Liver (tissue), 9 donors: ENCODE data around the gene KIAA1217. TPM values are rescaled to one million over a fixed set of nuclear protein-coding genes. Genes with fewer than 3 reads are reported as not detected.
A peak's percentile ranks its signal among the peaks of the same experiment; 100 is the strongest.

Experiments
- DNase-seq: peaks from one replicate; pipeline ENCODE4 v3.0.0-alpha.2; 2017; ENCODE audit warnings: low spot score
- H3K27ac ChIP-seq, 2 donors: one replicate each; pipeline ENCODE4 v1.7.0; 2013; ENCODE audit warnings: inconsistent platforms in 2 of 2, low read length in 2 of 2, control low read depth in 1 of 2, low read depth in 1 of 2, mild to moderate bottlenecking in 1 of 2
- H3K27me3 ChIP-seq, 4 donors: one replicate each; pipeline versions ENCODE4 v1.6.1 to v1.7.0; 2013; ENCODE audit warnings: low read length in 3 of 4, inconsistent platforms in 1 of 4, mild to moderate bottlenecking in 1 of 4, moderate library complexity in 1 of 4; ENCODE audit not compliant: control insufficient read depth in 4 of 4, insufficient read depth in 4 of 4
- H3K36me3 ChIP-seq, 4 donors: one replicate each; pipeline versions ENCODE4 v1.6.1 to v1.7.0; 2013; ENCODE audit warnings: low read length in 3 of 4, mild to moderate bottlenecking in 3 of 4, low read depth in 1 of 4, moderate library complexity in 1 of 4; ENCODE audit not compliant: control insufficient read depth in 4 of 4, insufficient read depth in 3 of 4
- H3K4me1 ChIP-seq, 4 donors: one replicate each; pipeline versions ENCODE4 v1.6.1 to v1.7.0; 2013; ENCODE audit warnings: low read length in 3 of 4, mild to moderate bottlenecking in 3 of 4, moderate library complexity in 1 of 4; ENCODE audit not compliant: control insufficient read depth in 4 of 4, insufficient read depth in 4 of 4
- H3K4me3 ChIP-seq, 3 donors: one replicate each; pipeline versions ENCODE4 v1.6.1 to v1.7.0; 2013; ENCODE audit warnings: low read length in 3 of 3, control low read depth in 1 of 3, low read depth in 1 of 3, mild to moderate bottlenecking in 1 of 3
- H3K9ac ChIP-seq, 2 donors: one replicate each; pipeline ENCODE4 v1.7.0; 2013; ENCODE audit warnings: low read length in 2 of 2, mild to moderate bottlenecking in 2 of 2, moderate library complexity in 2 of 2, control low read depth in 1 of 2, low read depth in 1 of 2
- H3K9me3 ChIP-seq, 4 donors: one replicate each; pipeline versions ENCODE4 v1.6.1 to v1.7.0; 2013; ENCODE audit warnings: low read length in 3 of 4; ENCODE audit not compliant: control insufficient read depth in 4 of 4
- EGR1 ChIP-seq, 2 donors: IDR thresholded peaks; 2 replicates each; pipeline ENCODE4 v1.6.1; 2016 to 2018; ENCODE audit warnings: antibody characterized with exemption in 2 of 2, low read depth in 2 of 2
- FOXA2 ChIP-seq: IDR thresholded peaks from 2 replicates; pipeline ENCODE4 v1.6.1; 2016; ENCODE audit warnings: antibody characterized with exemption
- GABPA ChIP-seq, 2 donors: IDR thresholded peaks in 1 of 2; conservative IDR thresholded peaks in 1 of 2; 2 replicates each; pipeline ENCODE4 v1.6.1; 2016; ENCODE audit warnings: antibody characterized with exemption in 2 of 2, mild to moderate bottlenecking in 1 of 2, moderate library complexity in 1 of 2
- HNF4A ChIP-seq, 2 donors: conservative IDR thresholded peaks; 2 replicates each; pipeline ENCODE4 v1.6.1; 2016; ENCODE audit warnings: antibody characterized with exemption in 2 of 2, mild to moderate bottlenecking in 2 of 2
- RAD21 ChIP-seq, 2 donors: IDR thresholded peaks; 2 replicates each; pipeline ENCODE4 v1.6.1; 2016; ENCODE audit warnings: antibody characterized with exemption in 2 of 2, mild to moderate bottlenecking in 2 of 2
- REST ChIP-seq: IDR thresholded peaks from 2 replicates; pipeline ENCODE4 v1.6.1; 2016; ENCODE audit warnings: antibody characterized with exemption, mild to moderate bottlenecking
- TAF1 ChIP-seq: conservative IDR thresholded peaks from 2 replicates; pipeline ENCODE4 v1.6.1; 2016; ENCODE audit warnings: antibody characterized with exemption, mild to moderate bottlenecking
- YY1 ChIP-seq: IDR thresholded peaks from 2 replicates; pipeline ENCODE4 v1.6.1; 2016; ENCODE audit warnings: antibody characterized with exemption, mild to moderate bottlenecking
- WGBS: extraction: QIAGEN DNeasy Blood & Tissue Kit; methylation state at CpG from one replicate; pipeline ENCODE4 v1.1.7; 2013; 5-methylcytosine and 5-hydroxymethylcytosine counted together
- polyA plus RNA-seq, 2 donors: library from polyadenylated mRNA; stranded (reverse) in 1 of 2; unstranded in 1 of 2; fragments of 200-250 nt in 1 of 2; fragments of >200 nt in 1 of 2; fragmentation: Nextera tagmentation in 1 of 2; extraction: Ambion mirVana in 1 of 2; gene quantifications; one replicate each; pipeline versions ENCODE4 v1.2.1 to v1.2.3, GENCODE V29; 2013 to 2015
- total RNA-seq, 2 donors: library from RNA; depleted of rRNA; stranded (reverse); fragments of >200 nt; gene quantifications; one replicate each; pipeline ENCODE4 v1.2.3, GENCODE V29; 2014
- TF ChIP-seq, protein P1 (sequence below): fragments of 150-350 bp; IDR thresholded peaks from 2 replicates; pipeline ENCODE4 v1.5.1; 2017; ENCODE audit warnings: improper control_type of control experiment, low read depth, low read length; ENCODE audit not compliant: missing input control
- TF ChIP-seq, protein P2 (sequence below): IDR thresholded peaks from 2 replicates; pipeline ENCODE4 v1.6.1; 2016; ENCODE audit warnings: antibody characterized with exemption
- donor health status: healthy.
- donor health status: healthy.
- donor health status: healthy.
- donor health status: healthy.
- donor health status: healthy.

Gene KIAA1217
- total and polyA plus RNA-seq, 4 donors: 4.5 to 12.8 (median 6.8) TPM

GRCh38 chr10:24428410-24428782 is 219.5 kb downstream of the KIAA1217 start:
- Histone ChIP-seq H3K9me3 (no peaks in the 10 kb centered on the region), H3K27me3 (no peaks in the 10 kb centered on the region), H3K27ac (peak overlapping the region; percentile 53 to 71), H3K9ac (no peak overlapping the region), H3K4me1 (peaks cover 4 to 15% (median 11%) of the 10 kb centered on the region in 4 donors), H3K36me3 (no peaks in the 10 kb centered on the region), H3K4me3 (no peak overlapping the region)
- 55% methylated on average over 2 of the region's 2 CpGs for WGBS
- TF ChIP-seq EGR1 (IDR thresholded peaks at IDR 0.05; ENCODE audit: low read depth in 2 of 2) (no peak), FOXA2 (no peak), YY1 (no peak), GABPA (IDR thresholded peaks at IDR 0.05 in 1 of 2, conservative IDR thresholded peaks at IDR 0.05 in 1 of 2) (no peak)
- TF ChIP-seq, protein P1, sequence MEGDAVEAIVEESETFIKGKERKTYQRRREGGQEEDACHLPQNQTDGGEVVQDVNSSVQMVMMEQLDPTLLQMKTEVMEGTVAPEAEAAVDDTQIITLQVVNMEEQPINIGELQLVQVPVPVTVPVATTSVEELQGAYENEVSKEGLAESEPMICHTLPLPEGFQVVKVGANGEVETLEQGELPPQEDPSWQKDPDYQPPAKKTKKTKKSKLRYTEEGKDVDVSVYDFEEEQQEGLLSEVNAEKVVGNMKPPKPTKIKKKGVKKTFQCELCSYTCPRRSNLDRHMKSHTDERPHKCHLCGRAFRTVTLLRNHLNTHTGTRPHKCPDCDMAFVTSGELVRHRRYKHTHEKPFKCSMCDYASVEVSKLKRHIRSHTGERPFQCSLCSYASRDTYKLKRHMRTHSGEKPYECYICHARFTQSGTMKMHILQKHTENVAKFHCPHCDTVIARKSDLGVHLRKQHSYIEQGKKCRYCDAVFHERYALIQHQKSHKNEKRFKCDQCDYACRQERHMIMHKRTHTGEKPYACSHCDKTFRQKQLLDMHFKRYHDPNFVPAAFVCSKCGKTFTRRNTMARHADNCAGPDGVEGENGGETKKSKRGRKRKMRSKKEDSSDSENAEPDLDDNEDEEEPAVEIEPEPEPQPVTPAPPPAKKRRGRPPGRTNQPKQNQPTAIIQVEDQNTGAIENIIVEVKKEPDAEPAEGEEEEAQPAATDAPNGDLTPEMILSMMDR: no peak
- TF ChIP-seq, protein P2, sequence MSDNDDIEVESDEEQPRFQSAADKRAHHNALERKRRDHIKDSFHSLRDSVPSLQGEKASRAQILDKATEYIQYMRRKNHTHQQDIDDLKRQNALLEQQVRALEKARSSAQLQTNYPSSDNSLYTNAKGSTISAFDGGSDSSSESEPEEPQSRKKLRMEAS: no peak
- DNase-seq: no peak

DNA sequence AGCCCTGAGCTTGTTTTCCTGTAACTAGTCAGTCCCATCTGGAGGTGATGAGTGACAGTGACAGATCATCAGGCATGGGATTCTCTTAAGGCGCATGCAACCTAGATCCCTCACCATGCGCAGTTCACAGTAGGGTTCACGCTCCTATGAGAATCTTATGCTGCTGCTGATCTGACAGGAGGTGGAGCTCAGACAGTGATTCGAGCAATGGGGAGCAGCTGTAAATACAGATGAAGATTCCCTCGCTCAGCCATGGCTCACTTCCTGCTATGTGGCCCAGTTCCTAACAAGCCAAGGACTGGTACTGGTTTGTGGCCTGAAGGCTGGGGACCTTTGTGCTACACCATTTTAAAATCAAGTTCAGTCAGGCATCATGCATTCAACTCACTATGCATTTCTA is 221.7 kb downstream of the KIAA1217 start:
- Histone ChIP-seq H3K9me3 (no peaks in the 10 kb centered on the region), H3K4me3 (no peak overlapping the region), H3K36me3 (peaks cover 0 to 2% (median 0%) of the 10 kb centered on the region in 4 donors), H3K4me1 (peaks cover 4 to 15% (median 11%) of the 10 kb centered on the region in 4 donors), H3K9ac (no peak overlapping the region), H3K27me3 (no peaks in the 10 kb centered on the region), H3K27ac (no peak overlapping the region)
- TF ChIP-seq REST: no peak
- TF ChIP-seq HNF4A (conservative IDR thresholded peaks at IDR 0.05): no peak
- TF ChIP-seq, protein P2: no peak
- TF ChIP-seq EGR1 (IDR thresholded peaks at IDR 0.05; ENCODE audit: low read depth in 2 of 2): no peak
- no peak for TF ChIP-seq RAD21 (IDR thresholded peaks at IDR 0.05)
- no peak for TF ChIP-seq TAF1
- no peak for DNase-seq
- 97% methylated on average over 5 of the region's 5 CpGs for WGBS
